ENCODE results near the gene CAVIN4. TPM values are rescaled to one million over a fixed set of nuclear protein-coding genes. Genes with fewer than 3 reads are reported as not detected.

CAVIN4 gene
- polyA plus RNA-seq, 3 donors = 3.2 to 4.0 (median 3.7) TPM

Other genes starting within 250 kb of the CAVIN4 start
- gene TEX10, start 225.1 kb upstream of the CAVIN4 start, polyA plus RNA-seq (ENCODE audit: insufficient read length in 3 of 3) = 10 to 100 TPM; 40.3 to 45.2 (median 43.6) TPM
- 10 to 100 TPM; 21.3 to 22.8 (median 21.8) TPM for gene MSANTD3, start 150.9 kb upstream of the CAVIN4 start, polyA plus RNA-seq (ENCODE audit: insufficient read length in 3 of 3)
- gene TMEFF1, start 104.9 kb upstream of the CAVIN4 start, polyA plus RNA-seq (ENCODE audit: insufficient read length in 3 of 3) = 10 to 100 TPM in 1 of 3 donors, 1 to 10 TPM in 2; 5.5 to 10.3 (median 7.4) TPM